RWPE2 (cell line): ENCODE data around the gene GMPR.

ENCODE experiments used
- ATAC-seq: fragments of 200-7000 bp; cut with Tn5 transposase; 3 replicates; pipeline ENCODE4 v1.9.1; 2021; ENCODE audit warnings: low read depth
- DNase-seq: peaks from one replicate; pipeline ENCODE4 v3.0.0-alpha.2; 2020; ENCODE audit warnings: low spot score
- H3K27ac ChIP-seq: fragments of 450-650 bp; 2 replicates; pipeline ENCODE4 v1.5.1; 2017; ENCODE audit warnings: mild to moderate bottlenecking; ENCODE audit not compliant: poor library complexity, severe bottlenecking
- H3K27me3 ChIP-seq: fragments of 250-450 bp; sonication (Bioruptor Pico); 2 replicates; pipeline ENCODE4 v1.5.1; 2021; ENCODE audit warnings: mild to moderate bottlenecking, moderate library complexity; ENCODE audit not compliant: insufficient read depth, poor library complexity, severe bottlenecking
- H3K36me3 ChIP-seq: fragments of 250-450 bp; sonication (Bioruptor Pico); 2 replicates; pipeline ENCODE4 v1.5.1; 2020; ENCODE audit warnings: low read depth, mild to moderate bottlenecking, moderate library complexity
- H3K4me1 ChIP-seq: fragments of 250-450 bp; sonication (Bioruptor Pico); 2 replicates; pipeline ENCODE4 v1.5.1; 2021; ENCODE audit warnings: mild to moderate bottlenecking, moderate library complexity; ENCODE audit not compliant: insufficient read depth, poor library complexity, severe bottlenecking
- H3K4me3 ChIP-seq: fragments of 250-450 bp; sonication (Bioruptor Pico); 2 replicates; pipeline ENCODE4 v1.5.1; 2021; ENCODE audit warnings: mild to moderate bottlenecking, moderate library complexity; ENCODE audit not compliant: severe bottlenecking
- H3K9me3 ChIP-seq: fragments of 250-450 bp; sonication (Bioruptor Pico); 2 replicates; pipeline ENCODE4 v1.5.1; 2021; ENCODE audit warnings: mild to moderate bottlenecking, moderate library complexity; ENCODE audit not compliant: severe bottlenecking
- CTCF ChIP-seq: fragments of 450-650 bp; IDR thresholded peaks from one replicate; pipeline ENCODE4 v1.5.1; 2017; ENCODE audit warnings: mild to moderate bottlenecking, moderate library complexity; ENCODE audit not compliant: poor library complexity, severe bottlenecking

Gene GMPR

DNA sequence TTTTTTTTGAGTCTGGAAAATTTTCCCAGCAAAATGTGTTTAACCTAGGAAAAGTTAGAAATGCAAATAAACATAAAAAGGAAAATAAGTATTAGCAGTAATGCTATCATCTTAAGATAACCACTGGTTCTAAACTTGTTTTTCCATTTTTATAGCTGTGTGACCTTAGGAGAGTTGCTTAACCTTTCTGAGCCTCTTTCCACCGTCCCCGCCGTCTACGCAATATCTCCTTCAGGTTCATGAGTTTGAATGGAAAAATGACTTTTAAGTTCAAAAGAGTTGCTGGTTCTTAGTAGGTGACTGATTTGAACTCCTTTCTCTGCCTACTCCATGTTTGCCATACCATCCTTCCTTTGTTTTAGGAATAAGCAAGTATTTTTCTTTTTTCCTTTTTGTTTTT lies 44.0 kb downstream of the GMPR start:
- peaks cover 10% of the 10 kb centered on the region for H3K4me1 ChIP-seq
- H3K36me3 ChIP-seq: no peaks in the 10 kb centered on the region
- H3K27me3 ChIP-seq: no peaks in the 10 kb centered on the region
- no peaks in the 10 kb centered on the region for H3K9me3 ChIP-seq
- no peak overlapping the region for H3K27ac ChIP-seq
- no peak overlapping the region for H3K4me3 ChIP-seq
- TF ChIP-seq CTCF: no peak
- DNase-seq: no peak
- no peak for ATAC-seq

- H3K27ac ChIP-seq: no peak overlapping the region
- no peak overlapping the region for H3K4me3 ChIP-seq
- DNase-seq (no peak), ATAC-seq (no peak)
- H3K4me1 ChIP-seq: no peaks in the 10 kb centered on the region
- no peaks in the 10 kb centered on the region for H3K36me3 ChIP-seq
- H3K9me3 ChIP-seq: no peaks in the 10 kb centered on the region
- TF ChIP-seq CTCF: no peak
- H3K27me3 ChIP-seq: no peaks in the 10 kb centered on the region
Observed at GRCh38 chr6:16284472-16284871, 46.1 kb downstream of the GMPR start.

GRCh38 chr6:16285467-16286150 lies 47.2 kb downstream of the GMPR start:
- ATAC-seq (no peak), DNase-seq (no peak)
- Histone ChIP-seq H3K27me3 (no peaks in the 10 kb centered on the region), H3K36me3 (no peaks in the 10 kb centered on the region), H3K4me1 (no peaks in the 10 kb centered on the region), H3K4me3 (no peak overlapping the region), H3K9me3 (no peaks in the 10 kb centered on the region), H3K27ac (no peak overlapping the region)
- TF ChIP-seq CTCF: no peak

DNA sequence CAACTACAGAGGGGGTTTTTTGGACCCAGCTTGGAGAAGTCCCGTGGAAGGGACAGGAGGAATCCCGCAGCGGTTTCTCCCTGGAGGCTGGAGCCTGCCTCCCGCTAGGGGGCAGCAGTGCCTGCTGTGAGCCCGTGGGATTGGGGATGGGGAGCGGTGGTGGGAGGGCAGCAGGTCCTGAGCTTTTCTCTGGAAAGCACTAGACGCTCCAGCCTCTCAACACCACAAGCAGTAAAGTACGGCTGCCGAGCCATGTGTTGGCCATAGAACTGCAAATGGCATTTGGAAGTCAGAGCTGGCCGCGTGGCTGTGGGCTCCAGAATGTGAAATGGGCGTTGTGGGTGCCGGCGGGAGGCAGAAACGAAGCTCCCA lies 47.8 kb downstream of the GMPR start:
- H3K27me3 ChIP-seq: no peaks in the 10 kb centered on the region
- H3K4me1 ChIP-seq: no peaks in the 10 kb centered on the region
- H3K27ac ChIP-seq: no peak overlapping the region
- no peaks in the 10 kb centered on the region for H3K9me3 ChIP-seq
- TF ChIP-seq CTCF: peak; percentile 56
- 0 out of 3 replicates have a peak, but pooled peaks have one; percentile 25 for ATAC-seq
- no peak overlapping the region for H3K4me3 ChIP-seq
- H3K36me3 ChIP-seq: no peaks in the 10 kb centered on the region
- DNase-seq: no peak

GRCh38 chr6:16288163-16288562 lies 49.8 kb downstream of the GMPR start:
- Histone ChIP-seq H3K4me1 (no peaks in the 10 kb centered on the region), H3K4me3 (no peak overlapping the region), H3K9me3 (no peaks in the 10 kb centered on the region), H3K27ac (no peak overlapping the region), H3K27me3 (peaks cover 4% of the 10 kb centered on the region), H3K36me3 (no peaks in the 10 kb centered on the region)
- ATAC-seq: no peak
- DNase-seq: no peak
- no peak for TF ChIP-seq CTCF
